K562 (cell line): ENCODE data around the gene KTN1. TPM values are rescaled to one million over a fixed set of nuclear protein-coding genes. Genes with fewer than 3 reads are reported as not detected.

Experiments used
- E2F3 ChIP-seq: fragments of 250-450 bp; sonication (Bioruptor Pico); IDR thresholded peaks from 2 replicates; pipeline ENCODE4 v1.4.0; 2020; ENCODE audit warnings: mild to moderate bottlenecking
- GMEB1 ChIP-seq: fragments of 250-450 bp; sonication (Bioruptor Pico); IDR thresholded peaks from 2 replicates; pipeline ENCODE4 v1.4.0; 2020; ENCODE audit warnings: mild to moderate bottlenecking
- KLF6 ChIP-seq: fragments of 250-450 bp; sonication (Bioruptor Pico); IDR thresholded peaks from 2 replicates; pipeline ENCODE4 v1.4.0; 2020; ENCODE audit warnings: mild to moderate bottlenecking, moderate library complexity, borderline replicate concordance
- RBFOX2 ChIP-seq: fragments of 200-400 bp; formaldehyde crosslinking; IDR thresholded peaks from 2 replicates; pipeline ENCODE4 v1.6.1; 2017; ENCODE audit warnings: low read depth, mild to moderate bottlenecking, low read length, moderate library complexity
- TAF9B ChIP-seq: fragments of 450-650 bp; IDR thresholded peaks from 2 replicates; pipeline ENCODE4 v1.6.1; 2018; ENCODE audit warnings: mild to moderate bottlenecking; ENCODE audit not compliant: partially characterized antibody
- ZNF318 ChIP-seq, 2 experiments: fragments of 450-650 bp; IDR thresholded peaks; 2 replicates each; pipeline ENCODE4 v1.6.1; 2016; ENCODE audit warnings: mild to moderate bottlenecking in 2 of 2, borderline replicate concordance in 1 of 2, low read depth in 1 of 2, moderate library complexity in 1 of 2
- polyA plus RNA-seq, 8 experiments: library from polyadenylated mRNA; depleted of rRNA in 4 of 8; stranded (reverse) in 5 of 8; unstranded in 3 of 8; fragments of >200 nt; fragmentation: Nextera tagmentation in 2 of 8; fragmentation: Illumina TruSeq in 1 of 8; extraction: Ambion mirVana in 2 of 8; extraction: Trizol in 1 of 8; gene quantifications; 2 replicates each; pipeline versions ENCODE4 v1.2.1 to v1.2.3, GENCODE V29; 2011 to 2014; ENCODE audit warnings: inconsistent platforms in 1 of 8, missing spikeins in 1 of 8
- total RNA-seq, 7 experiments: library from RNA; depleted of rRNA in 6 of 7; stranded (reverse); fragments of >200 nt in 6 of 7; fragmentation: Illumina TruSeq in 2 of 7; extraction: Trizol in 2 of 7; gene quantifications; 2 replicates each; pipeline versions ENCODE4 v1.2.1 to v1.2.3, GENCODE V29; 2011 to 2021; ENCODE audit warnings: low replicate concordance in 1 of 7

The KTN1 gene
- total and polyA plus RNA-seq, 9 of the 15 experiments (the other 6 are each of a cell fraction or from before 2014, with no cell fraction given): 34.8 to 120 (median 63.6) TPM

- TF ChIP-seq KLF6 (CRISPR knock-in tag) (no peak), ZNF318 (IDR thresholded peaks at IDR 0.05; ENCODE audit: borderline replicate concordance in 1 of 2, low read depth in 1 of 2) (no peak), TAF9B (no peak), GMEB1 (CRISPR knock-in tag) (no peak), RBFOX2 (no peak), E2F3 (CRISPR knock-in tag) (no peak)
Observed at GRCh38 chr14:55581342-55581771, 1.4 kb downstream of the KTN1 start (continued).
